Liver (tissue), 3 donors: ENCODE results near the gene CACNB1.

Experiments
- CTCF ChIP-seq: fragments of 150-350 bp; IDR thresholded peaks from 2 replicates; pipeline ENCODE4 v1.5.1; 2017; ENCODE audit warnings: improper control_type of control experiment, low read depth, low read length; ENCODE audit not compliant: missing input control
- MAX ChIP-seq: IDR thresholded peaks from 2 replicates; pipeline ENCODE4 v1.6.1; 2016; ENCODE audit warnings: antibody characterized with exemption
- SP1 ChIP-seq: IDR thresholded peaks from 2 replicates; pipeline ENCODE4 v1.6.1; 2018; ENCODE audit warnings: antibody characterized with exemption, mild to moderate bottlenecking
- TAF1 ChIP-seq: conservative IDR thresholded peaks from 2 replicates; pipeline ENCODE4 v1.6.1; 2016; ENCODE audit warnings: antibody characterized with exemption, mild to moderate bottlenecking
- donor health status: healthy.
- donor health status: healthy.

GRCh38 chr17:39231091-39231561 is 33.7 kb upstream of the CACNB1 start:
- no peak for TF ChIP-seq CTCF
- TF ChIP-seq MAX = no peak
- TF ChIP-seq SP1 = no peak
- TF ChIP-seq TAF1 = no peak
